Measurements from ENCODE around the gene MED15.

The MED15 gene

GRCh38 chr22:20533095-20533878 is 25.9 kb downstream of the MED15 start:
- H3K23ac ChIP-seq (ENCODE audit: low read length), result no peak overlapping the region
- H3K27ac ChIP-seq (ENCODE audit: low read depth, low read length), result peak overlapping the region; percentile 95
- no peak overlapping the region for H3K4me3 ChIP-seq (ENCODE audit: low read depth, low read length)
- no peak overlapping the region for H2AK5ac ChIP-seq (ENCODE audit: low read length)
- no peak overlapping the region for H2BK120ac ChIP-seq (ENCODE audit: insufficient read depth, low read length, poor library complexity)
- H2AFZ ChIP-seq (ENCODE audit: insufficient read depth, low read length, poor library complexity), result no peak overlapping the region
- DNase-seq, result no peak
- WGBS (ENCODE audit: extremely low coverage, insufficient coverage, insufficient read length), result no CpG with 5 or more reads among the region's 11 CpGs
- H3K9ac ChIP-seq (ENCODE audit: low read length), result no peak overlapping the region
- no peaks in the 10 kb centered on the region for H3K9me3 ChIP-seq (ENCODE audit: insufficient read depth, low read depth, low read length)
- H3K36me3 ChIP-seq (ENCODE audit: control insufficient read depth in 1 of 2, insufficient read depth in 2 of 2, low read length in 2 of 2), result peaks cover 30% of the 10 kb centered on the region in 2 experiments
- no peak overlapping the region for H4K12ac ChIP-seq (ENCODE audit: low read depth, low read length)
- H3K4me2 ChIP-seq (ENCODE audit: low read length), result no peak overlapping the region
- peaks cover 22% of the 10 kb centered on the region for H3K79me1 ChIP-seq (ENCODE audit: low read length)
- H2BK12ac ChIP-seq (ENCODE audit: low read length), result peak overlapping the region; percentile 8
- H3K14ac ChIP-seq (ENCODE audit: low read length), result peak overlapping the region; percentile 20
- no peak overlapping the region for H2BK5ac ChIP-seq (ENCODE audit: low read depth, low read length, poor library complexity)
- peak overlapping the region; percentile 83 for H3K4ac ChIP-seq (ENCODE audit: low read depth, low read length)
- peak overlapping the region; percentile 54 for H3K18ac ChIP-seq (ENCODE audit: low read length)
- H4K8ac ChIP-seq (ENCODE audit: low read depth, low read length), result no peak overlapping the region
- H3K79me2 ChIP-seq (ENCODE audit: control insufficient read depth, insufficient read depth, low read length, poor library complexity), result peaks cover 29% of the 10 kb centered on the region
- peak overlapping the region; percentile 45 for H4K91ac ChIP-seq (ENCODE audit: low read depth, low read length)
- peaks cover 57 to 58% of the 10 kb centered on the region in 2 experiments for H3K4me1 ChIP-seq (ENCODE audit: control insufficient read depth in 1 of 2, insufficient read depth in 2 of 2, low read length in 2 of 2)
- H3K27me3 ChIP-seq (ENCODE audit: insufficient read depth, low read length), result no peaks in the 10 kb centered on the region

GRCh38 chr22:20533879-20534265 is 26.5 kb downstream of the MED15 start:
- Histone ChIP-seq H4K8ac (ENCODE audit: low read depth, low read length) (no peak overlapping the region), H2BK120ac (ENCODE audit: insufficient read depth, low read length, poor library complexity) (no peak overlapping the region), H3K14ac (ENCODE audit: low read length) (peak overlapping the region; percentile 17), H2AK5ac (ENCODE audit: low read length) (peak overlapping the region; percentile 20), H2BK5ac (ENCODE audit: low read depth, low read length, poor library complexity) (no peak overlapping the region), H3K9ac (ENCODE audit: low read length) (no peak overlapping the region), H3K4me3 (ENCODE audit: low read depth, low read length) (no peak overlapping the region), H3K27ac (ENCODE audit: low read depth, low read length) (peak overlapping the region; percentile 95), H3K4me2 (ENCODE audit: low read length) (no peak overlapping the region), H3K36me3 (ENCODE audit: control insufficient read depth in 1 of 2, insufficient read depth in 2 of 2, low read length in 2 of 2) (peaks cover 28 to 30% of the 10 kb centered on the region in 2 experiments), H3K4ac (ENCODE audit: low read depth, low read length) (peak overlapping the region; percentile 83), H3K9me3 (ENCODE audit: insufficient read depth, low read depth, low read length) (no peaks in the 10 kb centered on the region), H3K79me1 (ENCODE audit: low read length) (peaks cover 22% of the 10 kb centered on the region), H4K91ac (ENCODE audit: low read depth, low read length) (peak overlapping the region; percentile 34), H3K18ac (ENCODE audit: low read length) (peak overlapping the region; percentile 54), H3K27me3 (ENCODE audit: insufficient read depth, low read length) (no peaks in the 10 kb centered on the region), H2AFZ (ENCODE audit: insufficient read depth, low read length, poor library complexity) (no peak overlapping the region), H3K79me2 (ENCODE audit: control insufficient read depth, insufficient read depth, low read length, poor library complexity) (peaks cover 25% of the 10 kb centered on the region), H3K23ac (ENCODE audit: low read length) (no peak overlapping the region), H3K4me1 (ENCODE audit: control insufficient read depth in 1 of 2, insufficient read depth in 2 of 2, low read length in 2 of 2) (peaks cover 54 to 58% of the 10 kb centered on the region in 2 experiments), H4K12ac (ENCODE audit: low read depth, low read length) (no peak overlapping the region), H2BK12ac (ENCODE audit: low read length) (peak overlapping the region; percentile 19)
- WGBS (ENCODE audit: extremely low coverage, insufficient coverage, insufficient read length), result no CpG with 5 or more reads among the region's 3 CpGs
- DNase-seq, result no peak

DNA sequence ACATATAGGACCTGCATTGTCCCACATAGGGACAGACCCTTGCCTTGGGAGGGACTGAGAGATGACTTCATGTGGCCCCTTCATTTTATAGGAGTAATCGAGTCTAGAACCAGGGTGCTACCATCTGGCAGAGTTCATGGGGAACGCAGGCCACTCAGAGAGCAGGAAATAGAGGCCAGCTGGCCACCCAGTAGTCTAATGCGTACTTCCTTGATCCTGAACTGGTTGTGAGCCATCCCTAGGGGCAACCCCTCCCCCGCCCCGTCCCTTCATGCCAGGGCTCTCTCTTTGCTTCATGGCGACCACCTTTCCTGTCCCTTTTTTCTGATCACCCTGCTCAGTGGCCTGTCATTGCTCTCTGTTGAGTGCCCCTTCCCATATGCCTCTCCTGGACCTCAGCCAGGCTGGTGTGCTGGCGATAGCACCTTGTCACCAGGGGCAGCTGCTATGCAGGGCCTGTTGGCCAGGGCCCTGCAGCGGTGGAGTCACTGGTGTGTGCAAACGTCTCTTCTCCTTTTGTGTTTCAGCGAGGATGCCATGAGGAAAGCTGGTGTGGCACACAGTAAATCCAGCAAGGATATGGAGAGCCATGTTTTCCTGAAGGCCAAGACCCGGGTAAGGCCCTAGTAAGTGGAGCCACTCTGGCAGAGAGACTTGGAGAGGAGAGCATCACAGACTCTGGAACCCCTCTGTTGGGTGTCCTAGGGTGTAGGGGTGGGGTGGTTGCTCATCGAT is 29.3 kb downstream of the MED15 start:
- peaks cover 31 to 36% of the 10 kb centered on the region in 2 experiments for H3K36me3 ChIP-seq (ENCODE audit: control insufficient read depth in 1 of 2, insufficient read depth in 2 of 2, low read length in 2 of 2)
- no CpG with 5 or more reads among the region's 12 CpGs for WGBS (ENCODE audit: extremely low coverage, insufficient coverage, insufficient read length)

DNA sequence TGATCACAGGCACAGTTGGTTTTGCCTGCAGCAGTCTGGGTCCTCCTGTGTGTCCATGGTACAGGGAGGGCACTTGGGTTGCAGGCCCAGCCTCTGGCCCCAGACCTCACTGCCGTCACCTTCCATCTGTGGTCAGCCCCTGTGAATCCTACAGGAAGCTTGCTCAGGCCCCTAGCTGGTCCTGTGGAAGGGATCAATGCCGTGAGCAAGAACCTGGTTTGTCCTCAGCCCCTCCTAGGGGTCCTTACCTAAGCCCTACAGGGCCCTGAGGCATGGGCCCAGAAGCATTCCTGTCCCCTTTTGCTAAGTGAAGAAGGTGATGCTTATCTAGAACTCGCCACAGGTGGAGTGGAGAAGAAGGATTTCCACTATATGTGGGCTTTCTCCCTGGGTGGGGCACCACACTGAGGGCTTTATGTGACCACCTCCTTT is 29.9 kb downstream of the MED15 start:
- DNase-seq, result peak in 1 of 2 donors; percentile 28
- no CpG with 5 or more reads among the region's 3 CpGs for WGBS (ENCODE audit: extremely low coverage, insufficient coverage, insufficient read length)
- peaks cover 20% of the 10 kb centered on the region for H3K79me2 ChIP-seq (ENCODE audit: control insufficient read depth, insufficient read depth, low read length, poor library complexity)
- H3K14ac ChIP-seq (ENCODE audit: low read length), result no peak overlapping the region
- H3K79me1 ChIP-seq (ENCODE audit: low read length), result peaks cover 10% of the 10 kb centered on the region
- H4K12ac ChIP-seq (ENCODE audit: low read depth, low read length), result no peak overlapping the region
- H4K8ac ChIP-seq (ENCODE audit: low read depth, low read length), result no peak overlapping the region
- no peak overlapping the region for H2BK12ac ChIP-seq (ENCODE audit: low read length)
- no peaks in the 10 kb centered on the region for H3K9me3 ChIP-seq (ENCODE audit: insufficient read depth, low read depth, low read length)
- no peak overlapping the region for H3K4me2 ChIP-seq (ENCODE audit: low read length)
- no peak overlapping the region for H3K23ac ChIP-seq (ENCODE audit: low read length)
- H3K4ac ChIP-seq (ENCODE audit: low read depth, low read length), result peak overlapping the region; percentile 49
- H3K4me3 ChIP-seq (ENCODE audit: low read depth, low read length), result no peak overlapping the region
- H3K9ac ChIP-seq (ENCODE audit: low read length), result no peak overlapping the region
- peaks cover 31 to 35% of the 10 kb centered on the region in 2 experiments for H3K4me1 ChIP-seq (ENCODE audit: control insufficient read depth in 1 of 2, insufficient read depth in 2 of 2, low read length in 2 of 2)
- no peak overlapping the region for H2AK5ac ChIP-seq (ENCODE audit: low read length)
- H3K27me3 ChIP-seq (ENCODE audit: insufficient read depth, low read length), result no peaks in the 10 kb centered on the region
- H3K18ac ChIP-seq (ENCODE audit: low read length), result no peak overlapping the region
- H3K27ac ChIP-seq (ENCODE audit: low read depth, low read length), result no peak overlapping the region
- H2BK5ac ChIP-seq (ENCODE audit: low read depth, low read length, poor library complexity), result no peak overlapping the region
- no peak overlapping the region for H4K91ac ChIP-seq (ENCODE audit: low read depth, low read length)
- peaks cover 31 to 38% of the 10 kb centered on the region in 2 experiments for H3K36me3 ChIP-seq (ENCODE audit: control insufficient read depth in 1 of 2, insufficient read depth in 2 of 2, low read length in 2 of 2)
- H2BK120ac ChIP-seq (ENCODE audit: insufficient read depth, low read length, poor library complexity), result no peak overlapping the region
- no peak overlapping the region for H2AFZ ChIP-seq (ENCODE audit: insufficient read depth, low read length, poor library complexity)

More for the DNA sequence above, 29.3 kb downstream of the MED15 start:
- H3K4me3 ChIP-seq (ENCODE audit: low read depth, low read length), result no peak overlapping the region
- no peak overlapping the region for H3K4me2 ChIP-seq (ENCODE audit: low read length)
- peak overlapping the region; percentile 39 for H4K8ac ChIP-seq (ENCODE audit: low read depth, low read length)
- H3K18ac ChIP-seq (ENCODE audit: low read length), result peak overlapping the region; percentile 69
- H3K23ac ChIP-seq (ENCODE audit: low read length), result no peak overlapping the region
- H4K91ac ChIP-seq (ENCODE audit: low read depth, low read length), result no peak overlapping the region
- no peak overlapping the region for H3K14ac ChIP-seq (ENCODE audit: low read length)
- H3K9ac ChIP-seq (ENCODE audit: low read length), result no peak overlapping the region
- no peak for DNase-seq
- H3K9me3 ChIP-seq (ENCODE audit: insufficient read depth, low read depth, low read length), result no peaks in the 10 kb centered on the region
- peaks cover 24% of the 10 kb centered on the region for H3K79me2 ChIP-seq (ENCODE audit: control insufficient read depth, insufficient read depth, low read length, poor library complexity)
- no peaks in the 10 kb centered on the region for H3K27me3 ChIP-seq (ENCODE audit: insufficient read depth, low read length)
- peak overlapping the region; percentile 6 for H2AFZ ChIP-seq (ENCODE audit: insufficient read depth, low read length, poor library complexity)
- peaks cover 37 to 41% of the 10 kb centered on the region in 2 experiments for H3K4me1 ChIP-seq (ENCODE audit: control insufficient read depth in 1 of 2, insufficient read depth in 2 of 2, low read length in 2 of 2)
- no peak overlapping the region for H3K27ac ChIP-seq (ENCODE audit: low read depth, low read length)
- H2BK5ac ChIP-seq (ENCODE audit: low read depth, low read length, poor library complexity), result no peak overlapping the region
- H4K12ac ChIP-seq (ENCODE audit: low read depth, low read length), result no peak overlapping the region
- H2BK12ac ChIP-seq (ENCODE audit: low read length), result no peak overlapping the region
- peaks cover 16% of the 10 kb centered on the region for H3K79me1 ChIP-seq (ENCODE audit: low read length)
- H2BK120ac ChIP-seq (ENCODE audit: insufficient read depth, low read length, poor library complexity), result no peak overlapping the region
- H2AK5ac ChIP-seq (ENCODE audit: low read length), result no peak overlapping the region
- H3K4ac ChIP-seq (ENCODE audit: low read depth, low read length), result peak overlapping the region; percentile 49
